Uterus (tissue), 4 donors: ENCODE data around the gene FPGS. TPM values are rescaled to one million over a fixed set of nuclear protein-coding genes. Genes with fewer than 3 reads are reported as not detected.

ENCODE experiments used
- DNase-seq, 2 donors: peaks; one replicate each; pipeline ENCODE4 v3.0.0-alpha.2; 2019 to 2020
- H3K27ac ChIP-seq, 2 donors: fragments of 200-600 bp; sonication (generic); 1 replicate in 1 of 2; 2 replicates in 1 of 2; pipeline ENCODE4 v1.5.1; 2016 to 2018
- H3K27me3 ChIP-seq, 2 donors: fragments of 200-600 bp; sonication (generic); one replicate each; pipeline ENCODE4 v1.5.1; 2018 to 2019; ENCODE audit warnings: control low read depth in 1 of 2
- H3K36me3 ChIP-seq, 2 donors: fragments of 200-600 bp; sonication (generic); one replicate each; pipeline ENCODE4 v1.5.1; 2019; ENCODE audit warnings: control low read depth in 1 of 2
- H3K4me1 ChIP-seq, 2 donors: fragments of 200-600 bp; sonication (generic); one replicate each; pipeline ENCODE4 v1.5.1; 2018 to 2019; ENCODE audit warnings: control low read depth in 1 of 2
- H3K4me3 ChIP-seq, 2 donors: fragments of 200-600 bp; sonication (generic); 1 replicate in 1 of 2; 2 replicates in 1 of 2; pipeline ENCODE4 v1.5.1; 2018 to 2019; ENCODE audit warnings: mild to moderate bottlenecking in 1 of 2
- H3K9me3 ChIP-seq, 2 donors: fragments of 200-600 bp; sonication (generic); one replicate each; pipeline ENCODE4 v1.5.1; 2019; ENCODE audit warnings: control low read depth in 1 of 2
- POLR2A ChIP-seq, 2 donors: fragments of 450-650 bp; IDR thresholded peaks; one replicate each; pipeline ENCODE4 v1.6.1; 2016; ENCODE audit warnings: antibody characterized with exemption in 2 of 2, mild to moderate bottlenecking in 1 of 2, moderate library complexity in 1 of 2
- intact Hi-C: fragments of 100-400 bp; cut with DNase I; formaldehyde crosslinking; loops from one replicate; pipeline ENCODE4 v1.15.1; 2023; ENCODE audit warnings: low total_unique reads
- total RNA-seq, 4 donors: library from RNA; depleted of rRNA in 3 of 4; stranded (reverse); fragments of >200 nt in 3 of 4; gene quantifications; one replicate each; pipeline versions ENCODE4 v1.1.0 to v1.2.4, GENCODE V29; 2014 to 2023
- TF ChIP-seq, protein P1 (sequence below), 4 experiments: fragments of 200-600 bp in 2 of 4; fragments of 450-650 bp in 2 of 4; sonication (generic) in 2 of 4; IDR thresholded peaks; one replicate each; pipeline ENCODE4 v1.5.1; 2016 to 2019; ENCODE audit warnings: antibody characterized with exemption in 4 of 4, mild to moderate bottlenecking in 2 of 4, moderate library complexity in 1 of 4
- donor health status: DM: yes; HTN: yes; CAD: no.

The FPGS gene
- total RNA-seq, 4 donors from 2014 or later = 11.5 to 128 (median 46.6) TPM

DNA sequence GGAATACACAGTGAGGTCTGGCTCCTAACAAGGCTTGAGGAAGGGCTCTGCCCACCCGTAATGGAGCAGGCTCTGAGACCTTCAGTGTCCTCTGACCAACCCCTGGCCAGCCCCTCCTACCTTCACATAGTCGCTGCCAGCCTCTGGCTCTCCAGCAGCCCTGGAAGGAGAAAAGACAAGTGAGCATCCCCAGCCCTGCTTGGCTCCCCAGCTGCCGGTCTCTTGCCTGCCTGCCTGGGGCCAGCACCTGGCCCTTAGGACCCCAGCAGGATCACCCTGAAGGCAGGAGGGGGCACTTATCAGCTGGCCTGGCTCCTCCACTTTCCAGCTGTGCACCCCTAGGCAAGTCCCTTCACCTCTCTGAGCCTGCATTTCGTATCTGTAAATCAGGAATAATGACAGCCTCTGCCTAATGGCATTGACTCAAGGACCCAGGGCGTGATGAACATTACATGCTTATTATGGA is 41.2 kb upstream of the FPGS start:
- intact Hi-C loops = no loop called here
- Histone ChIP-seq H3K4me1 (peaks cover 0 to under 1% of the 10 kb centered on the region in 2 donors), H3K4me3 (no peak overlapping the region), H3K27me3 (no peaks in the 10 kb centered on the region), H3K36me3 (no peaks in the 10 kb centered on the region), H3K27ac (peak overlapping the region in 1 of 2 donors; percentile 68), H3K9me3 (no peaks in the 10 kb centered on the region)
- TF ChIP-seq POLR2A (IDR thresholded peaks at IDR 0.05) = no peak
- TF ChIP-seq, protein P1, sequence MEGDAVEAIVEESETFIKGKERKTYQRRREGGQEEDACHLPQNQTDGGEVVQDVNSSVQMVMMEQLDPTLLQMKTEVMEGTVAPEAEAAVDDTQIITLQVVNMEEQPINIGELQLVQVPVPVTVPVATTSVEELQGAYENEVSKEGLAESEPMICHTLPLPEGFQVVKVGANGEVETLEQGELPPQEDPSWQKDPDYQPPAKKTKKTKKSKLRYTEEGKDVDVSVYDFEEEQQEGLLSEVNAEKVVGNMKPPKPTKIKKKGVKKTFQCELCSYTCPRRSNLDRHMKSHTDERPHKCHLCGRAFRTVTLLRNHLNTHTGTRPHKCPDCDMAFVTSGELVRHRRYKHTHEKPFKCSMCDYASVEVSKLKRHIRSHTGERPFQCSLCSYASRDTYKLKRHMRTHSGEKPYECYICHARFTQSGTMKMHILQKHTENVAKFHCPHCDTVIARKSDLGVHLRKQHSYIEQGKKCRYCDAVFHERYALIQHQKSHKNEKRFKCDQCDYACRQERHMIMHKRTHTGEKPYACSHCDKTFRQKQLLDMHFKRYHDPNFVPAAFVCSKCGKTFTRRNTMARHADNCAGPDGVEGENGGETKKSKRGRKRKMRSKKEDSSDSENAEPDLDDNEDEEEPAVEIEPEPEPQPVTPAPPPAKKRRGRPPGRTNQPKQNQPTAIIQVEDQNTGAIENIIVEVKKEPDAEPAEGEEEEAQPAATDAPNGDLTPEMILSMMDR (IDR thresholded peaks at IDR 0.05) = no peak
- DNase-seq = no peak

DNA sequence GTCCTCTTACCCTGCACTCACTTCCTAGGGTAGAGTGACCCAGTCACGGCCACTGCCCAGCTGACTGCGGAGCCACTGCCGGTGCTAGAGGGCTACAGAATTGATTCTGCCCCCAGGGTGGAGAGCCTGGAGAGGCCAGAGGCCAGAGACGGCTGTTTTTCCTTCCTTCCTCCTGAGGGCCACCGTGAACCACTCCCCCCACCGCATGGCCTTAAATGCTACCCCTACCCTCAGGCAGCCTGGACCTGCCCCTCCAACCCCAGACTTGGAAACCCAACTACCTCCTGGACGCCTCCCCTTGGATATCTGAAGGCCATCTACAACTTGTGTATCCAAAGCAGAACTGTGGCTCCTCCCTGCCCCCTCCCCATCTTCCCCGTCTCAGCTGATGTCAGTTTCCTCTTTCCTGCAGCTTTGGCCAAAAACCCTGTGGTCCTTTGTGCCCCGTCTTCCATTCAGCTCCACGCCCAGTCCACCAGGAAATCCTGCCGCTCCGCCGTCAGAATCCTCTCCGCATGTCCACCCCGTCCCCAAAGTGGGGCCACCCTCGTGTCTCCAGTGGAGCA is 40.5 kb upstream of the FPGS start:
- H3K9me3 ChIP-seq = no peaks in the 10 kb centered on the region
- H3K4me3 ChIP-seq = no peak overlapping the region
- no peaks in the 10 kb centered on the region for H3K27me3 ChIP-seq
- H3K36me3 ChIP-seq = no peaks in the 10 kb centered on the region
- H3K4me1 ChIP-seq = peaks cover 0 to 7% of the 10 kb centered on the region in 2 donors
- intact Hi-C loops = no loop called here
- DNase-seq = peak in 1 of 2 donors; percentile 70
- peak overlapping the region; percentile 22 to 68 for H3K27ac ChIP-seq
- no peak for TF ChIP-seq POLR2A (IDR thresholded peaks at IDR 0.05)
- TF ChIP-seq, protein P1 (IDR thresholded peaks at IDR 0.05) = no peak

DNA sequence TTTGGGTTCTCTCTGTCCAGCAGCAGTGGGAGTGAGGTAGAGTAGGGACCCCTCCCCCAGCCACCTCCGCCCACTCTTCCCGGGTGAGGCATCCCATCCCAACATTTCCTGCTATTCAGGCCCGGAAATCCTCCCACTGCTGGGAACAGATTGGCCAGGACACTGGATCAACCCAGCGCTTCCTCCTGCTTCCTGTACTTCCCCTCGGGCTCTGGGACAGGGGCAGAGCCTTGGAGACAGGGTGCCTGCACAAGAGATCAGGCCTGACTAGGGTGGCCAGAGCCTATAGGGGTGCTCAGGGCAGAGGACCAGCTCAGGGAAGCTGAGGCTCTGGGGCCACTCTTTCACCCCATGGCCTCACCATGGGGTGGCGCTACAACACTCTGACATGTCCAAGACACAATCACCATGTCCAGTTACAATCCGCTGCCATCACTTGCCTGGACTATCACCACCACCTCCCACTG is 38.7 kb upstream of the FPGS start:
- TF ChIP-seq POLR2A (IDR thresholded peaks at IDR 0.05) = no peak
- TF ChIP-seq, protein P1 (IDR thresholded peaks at IDR 0.05) = peak in 2 of 4 experiments; percentile 37 to 49
- DNase-seq = peak in 1 of 2 donors; percentile 60
- H3K36me3 ChIP-seq = no peaks in the 10 kb centered on the region
- peaks cover 0 to 7% of the 10 kb centered on the region in 2 donors for H3K4me1 ChIP-seq
- H3K9me3 ChIP-seq = no peaks in the 10 kb centered on the region
- H3K27ac ChIP-seq = peak overlapping the region; percentile 27 to 68
- H3K27me3 ChIP-seq = no peaks in the 10 kb centered on the region
- no peak overlapping the region for H3K4me3 ChIP-seq
- intact Hi-C loops = no loop called here

DNA sequence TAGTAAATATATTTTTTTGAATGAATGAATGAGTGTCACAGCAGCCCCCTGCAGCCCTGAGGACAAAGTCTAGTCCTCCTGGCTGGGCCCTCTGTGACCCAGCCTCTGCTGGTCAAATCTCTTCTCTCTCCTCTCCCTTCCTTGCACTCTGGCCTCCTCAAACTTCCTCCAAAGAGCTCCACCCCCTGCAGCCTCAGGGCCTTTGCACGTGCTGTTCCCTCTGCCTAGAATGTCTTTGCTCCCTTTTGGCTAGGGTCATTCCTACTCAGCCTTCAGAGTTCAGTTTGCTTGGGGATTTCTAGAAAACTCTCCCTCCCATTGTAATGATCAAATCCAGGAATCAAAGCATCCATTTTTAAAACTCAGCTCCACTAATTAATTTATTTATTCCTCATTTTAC is 37.3 kb upstream of the FPGS start:
- TF ChIP-seq, protein P1 (IDR thresholded peaks at IDR 0.05) = no peak
- TF ChIP-seq POLR2A (IDR thresholded peaks at IDR 0.05) = no peak
- DNase-seq = no peak
- Histone ChIP-seq H3K36me3 (no peaks in the 10 kb centered on the region), H3K4me3 (no peak overlapping the region), H3K9me3 (no peaks in the 10 kb centered on the region), H3K4me1 (peaks cover 0 to 7% of the 10 kb centered on the region in 2 donors), H3K27me3 (no peaks in the 10 kb centered on the region), H3K27ac (peak overlapping the region in 1 of 2 donors; percentile 68)
- intact Hi-C loops = no loop called here

DNA sequence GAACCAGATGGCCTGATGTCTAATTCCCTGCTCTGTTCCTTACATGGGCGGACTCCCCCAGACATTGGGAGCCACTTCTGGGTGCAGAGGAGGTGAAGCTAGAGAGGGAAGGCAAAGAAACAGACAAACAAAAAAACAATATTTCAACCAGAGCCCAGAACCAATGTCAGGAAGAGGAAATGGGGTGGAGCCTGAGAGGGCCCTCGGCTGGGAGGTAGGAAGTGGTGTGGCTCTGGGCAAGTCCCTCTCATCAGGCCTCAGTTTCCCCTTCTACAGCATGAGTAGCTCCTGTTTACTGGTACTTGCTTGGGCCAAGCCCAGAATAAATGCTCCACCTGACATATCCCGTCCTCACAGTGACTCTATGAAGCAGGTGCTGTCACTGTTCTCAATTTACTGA is 35.3 kb upstream of the FPGS start:
- Histone ChIP-seq H3K4me1 (peaks cover 0 to 12% of the 10 kb centered on the region in 2 donors), H3K4me3 (no peak overlapping the region), H3K9me3 (no peaks in the 10 kb centered on the region), H3K36me3 (no peaks in the 10 kb centered on the region), H3K27ac (peak overlapping the region; percentile 63 to 68), H3K27me3 (no peaks in the 10 kb centered on the region)
- intact Hi-C loops = no loop called here
- no peak for DNase-seq
- no peak for TF ChIP-seq POLR2A (IDR thresholded peaks at IDR 0.05)
